Activated CD8-positive, alpha-beta memory T cell treated with anti-CD3 and anti-CD28 coated beads for 1 hour (primary cell): Measurements from ENCODE around the gene DBH.
"Not testable (repeated sequence)": the region's sequence is repeated elsewhere in the genome, so short reads cannot be mapped to it uniquely, and the experiment has no call there.

Source experiments
- DNase-seq, 2 donors: peaks; one replicate each; pipeline ENCODE4 v3.0.0-alpha.2; 2020; ENCODE audit warnings: low read depth in 1 of 2; ENCODE audit errors: extremely low read depth in 1 of 2

The DBH gene

DNA sequence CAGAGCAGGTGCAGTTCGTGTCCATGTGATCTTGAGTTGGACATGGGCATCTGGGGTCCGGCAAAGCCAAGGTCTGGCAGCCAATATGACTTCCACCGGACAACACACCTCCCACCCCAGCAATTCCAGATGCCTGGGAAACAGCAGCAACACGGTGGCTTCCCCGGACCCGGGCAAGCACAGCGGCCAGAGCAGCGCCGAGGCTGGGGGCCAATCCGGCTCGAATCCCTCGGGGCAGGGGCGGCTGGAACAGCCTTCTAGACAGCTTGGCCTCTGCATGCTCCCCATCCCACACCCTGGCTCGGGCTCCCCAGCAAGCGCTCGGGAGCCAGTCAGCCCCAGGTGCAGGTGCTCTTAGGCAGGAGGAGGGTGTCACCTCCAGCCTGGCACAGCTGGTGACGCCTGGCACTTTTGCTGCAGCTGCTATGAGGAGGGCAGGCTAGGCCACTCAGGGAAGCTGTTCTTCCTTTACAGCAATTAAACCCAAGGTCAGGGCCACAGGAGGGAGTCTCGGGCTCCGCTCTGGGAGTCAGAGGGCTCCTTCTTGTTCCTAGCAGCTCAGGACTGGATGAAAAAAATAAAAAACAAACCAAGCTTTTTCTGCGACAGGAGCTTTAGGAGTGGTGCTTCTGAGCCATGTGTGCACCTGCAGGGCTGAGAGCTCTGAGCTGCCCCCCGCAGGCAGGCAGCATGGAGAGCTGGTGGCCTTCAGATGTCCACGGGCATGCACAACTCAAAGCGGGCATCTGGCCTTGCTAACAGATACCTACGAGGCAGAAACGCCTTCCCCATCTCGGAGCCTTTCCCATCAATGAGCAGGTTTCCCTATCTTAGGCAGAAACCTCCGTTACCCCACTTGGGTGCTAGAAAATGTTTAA lies 28.2 kb downstream of the DBH start:
- DNase-seq: no peak

DNA sequence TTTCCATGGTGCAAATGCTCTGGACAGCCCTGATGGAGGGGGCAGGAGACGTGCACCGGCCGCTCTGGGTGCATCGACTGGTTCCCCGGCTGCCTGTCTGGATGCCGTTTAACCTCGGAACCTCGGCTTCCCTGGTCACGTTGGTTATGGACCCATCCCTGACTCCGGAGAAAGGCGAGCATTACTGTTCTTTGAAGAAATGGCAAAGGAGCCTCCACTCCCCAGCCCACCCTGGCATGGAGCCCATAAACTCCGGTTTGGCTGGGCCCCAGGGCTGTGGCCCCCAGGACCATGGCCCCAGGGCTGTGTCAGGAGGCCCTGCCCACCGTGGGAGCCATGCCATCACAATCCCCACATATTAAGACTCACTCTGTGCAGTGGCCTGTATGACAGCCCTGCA lies 28.9 kb downstream of the DBH start:
- no peak for DNase-seq

- no peak for DNase-seq
Measured at GRCh38 chr9:133665535-133665934, 29.4 kb downstream of the DBH start.

- DNase-seq: no peak
Measured at GRCh38 chr9:133666387-133666786, 30.2 kb downstream of the DBH start.

- no peak for DNase-seq
Measured at GRCh38 chr9:133666845-133667244, 30.7 kb downstream of the DBH start.

DNA sequence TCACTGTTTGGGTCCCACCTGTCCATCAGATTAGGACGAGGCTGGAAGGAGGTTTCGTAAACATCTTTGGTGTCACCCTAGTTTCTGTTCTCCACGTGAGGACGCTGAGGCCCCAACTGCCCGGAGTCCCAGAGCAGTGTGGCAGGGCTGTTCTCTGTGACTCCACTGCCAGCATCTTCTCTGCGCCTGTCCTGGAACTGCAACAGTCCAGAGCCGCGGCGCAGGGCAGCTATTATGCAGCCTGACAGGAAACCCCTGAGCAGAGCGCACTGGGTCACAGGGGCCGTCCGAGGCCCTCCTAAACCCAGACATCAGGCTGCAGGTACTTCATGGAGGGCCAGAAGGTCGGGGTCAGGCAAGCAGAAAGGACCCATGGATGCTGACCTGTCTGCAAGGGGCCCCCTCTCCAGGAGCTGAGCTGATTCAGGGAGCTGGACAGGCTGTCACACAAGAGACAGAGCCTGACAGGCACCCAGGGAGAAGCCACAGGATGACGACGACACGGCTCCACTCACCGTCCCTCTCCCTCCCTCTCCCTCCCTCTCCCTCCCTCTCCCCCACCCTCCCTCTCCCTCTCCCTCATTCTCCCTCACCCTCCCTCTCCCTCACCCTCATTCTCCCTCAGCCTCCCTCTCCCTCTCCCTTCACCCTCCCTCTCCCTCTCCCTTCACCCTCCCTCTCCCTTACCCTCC lies 31.7 kb downstream of the DBH start:
- no peak for DNase-seq

DNA sequence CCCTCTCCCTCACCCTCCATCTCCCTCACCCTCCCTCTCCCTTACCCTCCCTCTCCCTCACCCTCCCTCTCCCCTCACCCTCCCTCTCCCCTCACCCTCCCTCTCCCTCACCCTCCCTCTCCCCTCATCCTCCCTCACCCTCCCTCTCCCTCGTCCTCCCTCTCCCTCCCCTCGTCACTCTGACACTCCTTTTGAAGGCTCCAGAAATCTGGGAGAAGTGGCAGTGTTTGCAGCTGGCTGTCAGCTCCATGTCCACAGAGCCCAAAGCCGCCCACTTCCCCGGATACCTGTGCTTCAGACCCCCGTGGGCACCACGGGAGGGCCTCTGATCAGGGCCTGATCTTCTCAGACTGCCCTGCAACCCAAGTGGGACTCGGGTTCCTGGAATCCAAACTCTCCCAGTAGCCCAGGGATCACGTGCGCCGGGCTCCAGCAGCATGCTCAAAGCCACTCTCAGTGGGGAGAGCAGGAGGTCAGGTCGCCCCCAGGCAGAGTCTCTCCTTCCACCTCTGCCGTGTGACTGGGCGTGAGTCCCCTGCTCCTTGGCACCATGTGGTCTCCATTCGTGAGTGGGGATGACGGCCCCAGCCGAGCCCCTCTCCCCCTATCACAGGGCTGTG lies 33.1 kb downstream of the DBH start:
- DNase-seq: no peak

DNA sequence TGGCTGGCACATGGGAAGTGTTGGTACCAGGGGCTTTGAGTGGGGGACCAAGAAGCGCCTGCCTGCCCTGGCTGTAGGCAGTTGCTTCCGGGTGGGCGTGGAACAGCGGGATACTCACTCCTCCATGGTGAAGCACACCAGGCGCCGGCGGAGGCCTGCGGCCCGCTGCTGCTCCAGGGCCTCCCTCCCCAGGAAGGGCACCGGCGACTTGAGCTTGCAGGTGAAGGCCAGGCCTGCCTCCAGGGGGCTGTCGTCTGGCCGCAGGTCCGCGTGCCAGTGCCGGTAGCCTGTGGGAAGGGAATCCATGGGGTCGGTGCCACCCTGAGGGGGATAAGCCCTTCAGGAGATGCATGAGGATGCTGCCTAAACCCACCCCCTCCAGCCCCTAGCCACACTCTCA lies 34.3 kb downstream of the DBH start:
- DNase-seq: no peak

GRCh38 chr9:133671371-133671770 lies 35.2 kb downstream of the DBH start:
- no peak for DNase-seq

GRCh38 chr9:133672503-133673257 lies 36.5 kb downstream of the DBH start:
- no peak for DNase-seq

DNA sequence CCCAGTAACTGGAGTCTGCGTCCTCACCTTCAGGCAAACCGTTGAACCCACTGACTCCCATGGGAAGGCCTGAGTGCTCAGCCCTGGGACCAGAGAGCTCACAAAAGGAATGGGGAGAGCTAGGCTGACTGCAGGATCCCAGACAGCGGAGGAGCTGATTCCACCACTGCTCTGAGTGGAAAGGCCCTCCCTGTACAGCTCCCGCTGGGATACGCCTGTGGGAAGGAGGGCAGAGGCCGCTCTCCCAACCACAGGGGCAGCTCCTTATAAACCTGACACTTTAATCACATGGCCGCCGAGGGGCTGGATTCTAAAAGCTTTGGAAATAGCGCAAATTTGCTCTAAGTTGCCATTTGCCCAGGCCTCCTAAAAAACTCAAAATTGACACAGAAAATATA lies 37.1 kb downstream of the DBH start:
- DNase-seq: no peak

GRCh38 chr9:133674091-133674490 lies 37.9 kb downstream of the DBH start:
- DNase-seq: no peak

DNA sequence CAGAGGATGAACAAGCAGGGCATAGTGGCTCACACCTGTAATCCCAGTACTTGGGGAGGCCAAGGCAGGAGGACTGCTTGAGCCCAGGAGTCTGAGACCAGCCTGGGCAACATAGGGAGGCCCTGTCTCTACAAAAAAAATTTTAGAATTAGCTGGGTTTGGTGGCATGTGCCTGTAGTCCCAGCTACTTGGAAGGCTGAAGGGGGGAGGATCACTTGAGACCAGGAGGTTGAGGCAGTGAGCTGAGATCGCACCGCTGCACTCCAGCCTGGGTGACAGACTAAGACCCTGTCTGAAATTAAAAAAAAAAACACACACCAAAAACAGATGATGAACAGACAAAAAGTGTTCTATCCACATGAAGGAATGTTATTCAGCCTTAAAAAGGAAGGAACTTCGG lies 39.6 kb downstream of the DBH start:
- not testable (repeated sequence) for DNase-seq

DNA sequence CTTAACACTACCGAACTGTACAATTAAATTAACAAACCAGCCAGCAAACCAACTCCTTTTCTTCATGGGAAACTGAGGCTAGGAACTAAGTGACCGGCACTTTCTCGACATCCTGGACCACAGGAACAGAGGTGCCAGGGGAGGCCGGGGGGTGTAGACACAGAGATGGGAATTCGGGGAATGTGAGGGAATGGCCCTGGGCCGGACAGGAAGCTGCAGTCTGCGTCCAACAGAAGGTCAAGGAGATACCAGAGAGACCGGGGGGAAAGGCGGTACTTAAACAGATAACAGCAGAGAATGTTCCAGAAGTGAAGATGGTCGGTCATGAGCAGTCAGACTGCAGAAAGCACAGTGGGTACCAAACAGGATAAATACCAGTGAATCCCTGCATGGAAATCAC lies 40.3 kb downstream of the DBH start:
- no peak for DNase-seq

- DNase-seq: peak; percentile 18 to 26
Measured at GRCh38 chr9:133677126-133678010, 41.2 kb downstream of the DBH start.

DNA sequence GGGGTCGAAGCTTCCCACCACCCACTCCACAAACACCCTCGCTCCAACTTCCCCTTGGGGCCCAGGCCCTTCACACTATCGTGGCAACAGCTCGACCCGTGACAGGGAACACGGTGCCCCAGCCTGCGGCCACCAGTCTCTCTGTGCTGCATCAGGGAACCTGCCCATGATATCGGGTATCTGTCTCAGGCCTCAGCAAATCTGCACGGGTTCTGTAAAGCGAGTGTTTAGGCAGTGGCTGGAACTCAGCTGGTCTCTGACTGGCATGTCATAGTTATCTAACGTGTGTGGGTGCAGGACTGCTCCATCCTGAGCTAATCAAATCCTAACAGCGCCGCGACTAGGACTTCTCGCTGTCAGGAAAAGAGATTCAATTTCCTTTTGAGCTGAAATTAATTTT lies 42.9 kb downstream of the DBH start:
- DNase-seq: no peak

DNA sequence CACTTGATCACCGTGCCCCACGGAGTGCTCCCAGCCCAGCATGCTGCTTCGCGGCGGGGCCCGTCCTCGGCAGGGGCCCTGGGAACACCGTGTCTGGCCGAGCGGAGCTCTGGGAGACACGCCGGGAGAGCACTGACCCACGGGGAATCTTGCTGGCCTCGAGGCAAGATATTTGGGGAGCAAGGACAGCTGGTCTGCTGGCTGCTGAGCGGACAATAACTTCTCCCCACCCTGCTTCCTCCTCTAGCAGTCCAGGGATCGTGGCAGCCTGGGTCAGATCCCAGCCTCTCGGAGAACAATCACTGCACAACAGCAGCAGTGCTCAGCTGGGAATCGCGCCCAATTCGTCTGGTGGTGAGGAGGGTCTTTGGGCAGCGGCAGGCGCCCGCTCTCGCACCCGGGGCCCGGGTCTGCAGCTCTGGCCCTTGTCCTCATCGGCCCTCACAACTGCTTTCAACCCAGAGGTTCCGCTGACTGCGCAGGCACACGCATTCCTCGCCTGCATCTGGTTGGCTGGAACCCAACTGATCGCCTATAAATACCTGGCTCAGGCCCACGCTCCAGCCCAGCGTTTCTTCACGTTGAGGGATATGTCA lies 43.4 kb downstream of the DBH start:
- no peak for DNase-seq

DNA sequence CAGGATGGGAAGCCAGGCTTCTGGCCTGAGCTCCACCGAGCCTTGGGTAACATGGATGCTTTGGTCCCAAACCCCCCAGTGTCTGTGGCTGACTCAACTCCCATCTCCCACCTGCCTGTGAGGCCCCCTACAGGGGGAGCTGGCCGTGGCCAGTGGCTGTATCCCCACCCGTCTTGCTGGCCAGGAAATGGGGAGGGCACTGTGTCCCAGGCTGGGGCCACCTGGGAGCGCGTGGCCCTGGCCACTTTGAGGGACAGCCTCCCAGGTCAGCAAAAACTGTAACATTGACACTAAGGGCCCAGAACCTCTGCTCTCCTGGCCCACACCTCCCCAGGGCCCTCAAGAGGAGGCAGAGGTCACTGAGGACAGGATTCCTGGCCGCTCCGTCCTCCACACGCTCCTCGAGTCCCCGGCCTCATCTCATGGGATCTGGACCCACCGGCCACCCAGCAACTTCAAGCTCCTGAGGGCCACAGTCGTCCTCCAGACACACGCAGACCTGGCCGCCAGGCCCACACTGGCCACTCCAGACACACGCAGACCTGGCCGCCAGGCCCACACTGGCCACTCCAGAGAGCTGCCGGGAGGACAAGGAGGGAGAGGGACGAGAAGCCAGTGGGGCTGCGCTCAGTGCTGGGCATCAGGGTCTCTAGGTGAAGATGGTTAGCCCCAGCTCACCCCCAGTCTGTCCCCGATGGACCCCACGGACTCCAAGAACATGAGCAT lies 44.2 kb downstream of the DBH start:
- no peak for DNase-seq

DNA sequence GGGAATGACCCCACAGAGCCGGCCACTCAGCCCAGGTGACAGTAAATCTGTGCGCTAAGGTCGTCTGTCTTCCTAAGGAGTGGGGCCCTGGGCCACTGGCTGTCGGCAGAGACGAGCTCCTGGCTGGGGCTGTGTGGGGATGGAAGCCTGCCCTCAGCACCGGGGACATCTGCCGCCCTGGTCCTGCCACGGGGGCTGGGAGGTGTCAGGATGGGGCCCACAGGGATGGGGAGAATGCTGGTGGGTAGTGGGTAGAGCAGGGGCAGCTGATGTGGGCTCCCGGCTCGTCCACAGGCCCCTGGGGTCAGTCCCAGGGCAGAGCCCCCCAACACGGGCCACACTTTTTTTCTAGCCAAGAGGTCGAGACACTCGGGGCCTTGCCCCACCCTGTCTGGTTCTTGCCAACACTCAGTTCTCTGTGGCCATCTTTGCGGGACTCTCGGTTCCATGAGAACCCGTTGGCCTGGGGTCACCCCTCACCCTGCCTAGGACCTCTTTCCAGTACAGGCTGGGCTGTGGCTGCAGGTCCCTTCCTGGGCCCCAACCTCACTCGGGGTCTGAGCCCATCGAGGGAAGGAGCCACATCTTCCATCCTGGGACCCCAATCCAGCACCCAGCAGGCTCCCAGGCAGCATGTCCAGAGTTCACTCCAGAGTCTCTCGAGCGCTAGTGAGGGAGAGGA lies 45.0 kb downstream of the DBH start:
- no peak for DNase-seq
